GM23338 (cell line): Measurements from ENCODE around the gene SYT13.

Experiments
- CTCF ChIP-seq, 2 experiments: fragments of 200-600 bp in 1 of 2; sonication (generic) in 1 of 2; conservative IDR thresholded peaks; 2 replicates each; pipeline versions ENCODE4 v1.5.1 to v1.6.1; 2016 to 2017; ENCODE audit warnings: antibody characterized with exemption in 2 of 2, low read depth in 2 of 2, mild to moderate bottlenecking in 2 of 2, moderate library complexity in 1 of 2
- EZH2phosphoT487 ChIP-seq: fragments of 200-600 bp; sonication (generic); IDR thresholded peaks from one replicate; pipeline ENCODE4 v1.8.1; 2018; ENCODE audit warnings: antibody characterized with exemption; ENCODE audit not compliant: unreplicated experiment
- POLR2AphosphoS5 ChIP-seq: IDR thresholded peaks from 2 replicates; pipeline ENCODE4 v1.6.1; 2016; ENCODE audit warnings: antibody characterized with exemption, low read depth

DNA sequence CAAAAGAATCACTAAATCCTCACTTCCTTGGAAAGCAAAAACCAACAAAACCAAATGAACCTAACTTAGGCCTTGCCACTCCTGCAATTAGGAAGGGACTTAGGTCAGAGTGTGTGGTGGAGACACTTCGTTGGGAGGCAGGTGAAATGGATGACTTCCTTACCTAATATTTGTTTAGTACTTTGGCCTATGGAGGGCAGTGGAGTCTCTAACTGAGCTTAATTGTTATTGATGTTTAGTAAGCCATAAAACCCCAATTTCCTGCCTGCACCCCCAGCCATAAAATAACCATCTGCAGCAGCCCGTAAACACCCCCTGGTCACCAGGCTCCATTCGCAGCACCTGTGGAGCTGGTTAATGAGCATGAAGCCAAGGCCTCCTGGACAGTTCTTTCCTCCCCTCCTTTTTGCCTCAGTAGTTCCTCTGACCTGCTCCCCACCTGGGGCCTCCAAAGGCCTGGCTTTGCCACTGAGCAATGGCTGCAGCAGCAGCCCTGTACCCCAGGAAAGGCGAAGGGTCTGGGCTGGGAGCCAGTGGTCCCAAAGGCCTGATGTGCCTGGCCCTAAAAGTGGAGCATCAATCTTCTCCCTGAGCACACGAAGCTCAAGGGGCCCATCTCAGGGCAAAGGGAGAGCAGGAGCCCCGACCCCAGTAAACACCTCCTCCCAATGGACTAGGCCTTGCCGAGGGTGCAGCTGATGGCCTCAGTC, 15.6 kb upstream of the SYT13 start:
- TF ChIP-seq EZH2phosphoT487 (no peak), POLR2AphosphoS5 (no peak), CTCF (conservative IDR thresholded peaks at IDR 0.05; ENCODE audit: low read depth in 2 of 2) (no peak)
